ENCODE results near the gene CEP112. TPM values are rescaled to one million over a fixed set of nuclear protein-coding genes. Genes with fewer than 3 reads are reported as not detected.

The CEP112 gene
- total RNA-seq, 2 experiments from 2014 or later = 1.2 to 1.5 TPM

DNA sequence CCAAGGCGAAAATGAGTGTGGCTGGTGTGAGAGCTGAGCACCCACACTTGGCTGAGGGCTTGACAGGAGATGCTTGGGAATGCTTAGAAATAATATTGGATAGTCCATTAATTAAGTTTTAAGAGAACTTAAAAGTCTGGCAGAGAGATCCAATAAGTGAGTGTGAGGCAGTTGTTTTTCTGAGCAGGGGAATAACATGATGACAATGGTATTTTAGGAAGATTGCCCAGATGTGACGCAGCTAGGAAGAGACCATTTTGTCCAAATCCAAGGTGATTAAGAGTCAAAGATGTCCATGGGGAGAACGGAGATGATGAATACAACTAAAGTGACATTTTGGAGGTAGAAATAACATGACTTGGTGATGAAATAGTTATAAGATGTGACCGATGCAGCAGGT is 527.7 kb downstream of the CEP112 start:
- intact Hi-C loops (cut with micrococcal nuclease) = no loop called here
- POLR2A ChIA-PET = interaction anchor here (0.6 kb wide), 1 partner anchor 21 kb away, joined by 3 read pairs; no protein-coding TSS in a partner anchor

DNA sequence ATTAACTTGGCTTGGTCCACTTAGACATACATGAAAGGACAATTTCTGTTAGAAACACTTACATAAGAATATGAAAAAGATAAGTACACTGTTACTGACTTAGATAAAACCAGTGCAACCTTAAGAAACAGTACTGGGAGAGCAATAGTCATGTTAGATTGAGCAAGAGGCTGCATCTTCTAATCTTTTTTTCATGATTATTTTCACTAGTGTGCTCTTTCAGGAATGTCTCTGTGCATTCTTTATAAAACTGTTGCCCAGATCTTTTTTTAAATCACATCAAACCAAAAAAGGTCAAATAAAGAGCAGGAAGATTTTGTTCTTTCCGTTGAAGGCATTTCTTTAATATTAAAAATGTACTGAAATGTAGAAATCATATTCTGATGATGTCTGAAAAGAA is 529.7 kb downstream of the CEP112 start:
- H3K27ac Mint-ChIP-seq = no peak overlapping the region
- no peaks in the 10 kb centered on the region for H3K36me3 Mint-ChIP-seq (ENCODE audit: low read depth)
- no peaks in the 10 kb centered on the region for H3K9me3 Mint-ChIP-seq
- CTCF ChIA-PET = no interaction called here
- DNase-seq (no peak), ATAC-seq (no peak)
- H3K4me1 Mint-ChIP-seq (ENCODE audit: low read depth) = peaks cover 6% of the 10 kb centered on the region
- intact Hi-C loops (cut with micrococcal nuclease) = no loop called here
- POLR2A ChIA-PET = no interaction called here
- no peak overlapping the region for H3K4me3 Mint-ChIP-seq
- TF ChIP-seq, protein P1, sequence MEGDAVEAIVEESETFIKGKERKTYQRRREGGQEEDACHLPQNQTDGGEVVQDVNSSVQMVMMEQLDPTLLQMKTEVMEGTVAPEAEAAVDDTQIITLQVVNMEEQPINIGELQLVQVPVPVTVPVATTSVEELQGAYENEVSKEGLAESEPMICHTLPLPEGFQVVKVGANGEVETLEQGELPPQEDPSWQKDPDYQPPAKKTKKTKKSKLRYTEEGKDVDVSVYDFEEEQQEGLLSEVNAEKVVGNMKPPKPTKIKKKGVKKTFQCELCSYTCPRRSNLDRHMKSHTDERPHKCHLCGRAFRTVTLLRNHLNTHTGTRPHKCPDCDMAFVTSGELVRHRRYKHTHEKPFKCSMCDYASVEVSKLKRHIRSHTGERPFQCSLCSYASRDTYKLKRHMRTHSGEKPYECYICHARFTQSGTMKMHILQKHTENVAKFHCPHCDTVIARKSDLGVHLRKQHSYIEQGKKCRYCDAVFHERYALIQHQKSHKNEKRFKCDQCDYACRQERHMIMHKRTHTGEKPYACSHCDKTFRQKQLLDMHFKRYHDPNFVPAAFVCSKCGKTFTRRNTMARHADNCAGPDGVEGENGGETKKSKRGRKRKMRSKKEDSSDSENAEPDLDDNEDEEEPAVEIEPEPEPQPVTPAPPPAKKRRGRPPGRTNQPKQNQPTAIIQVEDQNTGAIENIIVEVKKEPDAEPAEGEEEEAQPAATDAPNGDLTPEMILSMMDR (IDR thresholded peaks at IDR 0.05) = no peak
- peaks cover 3% of the 10 kb centered on the region for H3K27me3 Mint-ChIP-seq

More for the DNA sequence above, 527.7 kb downstream of the CEP112 start:
- peaks cover 4% of the 10 kb centered on the region for H3K4me1 Mint-ChIP-seq (ENCODE audit: low read depth)
- H3K27me3 Mint-ChIP-seq = peaks cover 3% of the 10 kb centered on the region
- DNase-seq (no peak), ATAC-seq (no peak)
- H3K9me3 Mint-ChIP-seq = no peaks in the 10 kb centered on the region
- no peaks in the 10 kb centered on the region for H3K36me3 Mint-ChIP-seq (ENCODE audit: low read depth)
- no peak overlapping the region for H3K27ac Mint-ChIP-seq
- H3K4me3 Mint-ChIP-seq = no peak overlapping the region
- TF ChIP-seq, protein P1 (IDR thresholded peaks at IDR 0.05) = no peak
- CTCF ChIA-PET = no interaction called here

DNA sequence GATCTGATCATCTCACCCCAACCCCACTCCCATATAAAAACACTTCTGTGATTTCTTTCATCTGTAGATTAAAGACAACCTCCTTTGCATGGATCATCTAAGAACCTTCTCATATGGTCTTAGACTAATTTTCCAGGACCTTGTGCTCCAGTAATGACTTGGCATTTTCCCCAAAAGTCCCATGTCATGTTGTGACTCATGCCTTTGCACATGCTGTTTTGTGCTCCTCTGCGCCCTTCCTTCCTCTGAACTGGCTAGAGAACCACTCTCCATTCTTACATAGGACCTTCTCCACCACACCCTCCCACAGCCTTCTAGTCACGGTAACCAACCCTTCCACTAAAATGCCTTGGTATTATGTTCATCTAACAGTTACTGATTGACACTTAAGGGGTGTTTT is 531.0 kb downstream of the CEP112 start:
- no peaks in the 10 kb centered on the region for H3K36me3 Mint-ChIP-seq (ENCODE audit: low read depth)
- CTCF ChIA-PET = no interaction called here
- peaks cover 11% of the 10 kb centered on the region for H3K4me1 Mint-ChIP-seq (ENCODE audit: low read depth)
- H3K4me3 Mint-ChIP-seq = no peak overlapping the region
- no peak for DNase-seq
- no peak overlapping the region for H3K27ac Mint-ChIP-seq
- TF ChIP-seq, protein P1 (IDR thresholded peaks at IDR 0.05) = no peak
- POLR2A ChIA-PET = no interaction called here
- peaks cover 3% of the 10 kb centered on the region for H3K27me3 Mint-ChIP-seq
- ATAC-seq = no peak
- intact Hi-C loops (cut with micrococcal nuclease) = no loop called here
- H3K9me3 Mint-ChIP-seq = no peaks in the 10 kb centered on the region

DNA sequence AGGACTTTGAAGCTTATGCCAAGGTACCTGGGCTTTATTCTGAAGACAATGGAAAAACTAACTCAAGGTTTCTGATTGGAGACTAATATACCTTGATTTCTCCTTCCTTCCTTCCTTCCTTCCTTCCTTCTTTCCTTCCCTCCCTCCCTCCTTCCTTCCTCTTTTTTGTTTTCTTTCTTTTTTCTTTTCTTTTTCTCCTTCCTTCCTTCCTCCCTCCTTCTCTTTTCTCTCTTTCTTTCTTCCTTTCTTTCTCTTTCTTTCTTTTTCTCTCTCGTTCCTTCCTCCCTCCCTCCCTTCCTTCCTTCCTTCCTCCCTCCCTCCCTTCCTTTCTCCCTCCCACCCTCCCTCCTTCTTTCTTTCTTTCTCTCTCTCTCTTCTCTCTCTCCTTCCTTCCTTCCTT is 531.9 kb downstream of the CEP112 start:
- H3K9me3 Mint-ChIP-seq = no peaks in the 10 kb centered on the region
- no peak overlapping the region for H3K4me3 Mint-ChIP-seq
- peaks cover 3% of the 10 kb centered on the region for H3K27me3 Mint-ChIP-seq
- ChIA-PET CTCF (no interaction called here), POLR2A (interaction anchor here (0.5 kb wide), 1 partner anchor 77 kb away, joined by 3 read pairs; no protein-coding TSS in a partner anchor)
- H3K27ac Mint-ChIP-seq = no peak overlapping the region
- H3K36me3 Mint-ChIP-seq (ENCODE audit: low read depth) = no peaks in the 10 kb centered on the region
- intact Hi-C loops (cut with micrococcal nuclease) = no loop called here
- TF ChIP-seq, protein P1 (IDR thresholded peaks at IDR 0.05) = no peak
- no peak for DNase-seq
- ATAC-seq = no peak
- peaks cover 11% of the 10 kb centered on the region for H3K4me1 Mint-ChIP-seq (ENCODE audit: low read depth)

DNA sequence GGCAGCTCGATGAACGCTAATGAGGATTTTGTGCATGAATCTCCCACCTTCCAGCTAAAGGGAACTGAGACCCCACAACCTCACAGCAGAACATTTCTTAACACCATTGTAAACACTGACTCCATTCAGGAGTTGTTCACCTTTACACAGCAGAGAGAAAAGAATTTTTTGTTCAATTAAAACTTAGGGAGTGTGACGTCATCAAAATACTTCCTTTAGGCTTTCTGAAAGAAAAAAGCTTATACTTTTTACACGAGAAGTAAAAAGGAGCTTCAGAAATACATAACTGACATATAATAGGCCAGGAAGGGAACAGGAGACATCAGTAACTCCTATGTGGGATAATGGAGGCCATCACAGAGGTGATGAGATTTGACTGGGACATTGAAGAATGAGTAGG is 532.4 kb downstream of the CEP112 start:
- H3K9me3 Mint-ChIP-seq = no peaks in the 10 kb centered on the region
- H3K27ac Mint-ChIP-seq = no peak overlapping the region
- DNase-seq (no peak), ATAC-seq (no peak)
- intact Hi-C loops (cut with micrococcal nuclease) = no loop called here
- H3K36me3 Mint-ChIP-seq (ENCODE audit: low read depth) = no peaks in the 10 kb centered on the region
- TF ChIP-seq, protein P1 (IDR thresholded peaks at IDR 0.05) = no peak
- ChIA-PET POLR2A (interaction anchor here (0.5 kb wide), 1 partner anchor 77 kb away, joined by 3 read pairs; no protein-coding TSS in a partner anchor), CTCF (no interaction called here)
- peaks cover 11% of the 10 kb centered on the region for H3K4me1 Mint-ChIP-seq (ENCODE audit: low read depth)
- peaks cover 3% of the 10 kb centered on the region for H3K27me3 Mint-ChIP-seq
- H3K4me3 Mint-ChIP-seq = no peak overlapping the region

Data from activated CD8-positive, alpha-beta T cell treated with anti-CD3 and anti-CD28 coated beads for 36 hours (primary cell).